SH-SY5Y (cell line): ENCODE measurements around the gene PDE4D.
A peak's percentile ranks its signal among the peaks of the same experiment; 100 is the strongest.

ENCODE experiments used
- GATA2 ChIP-seq: IDR thresholded peaks from 2 replicates; pipeline ENCODE4 v1.6.1; 2011; ENCODE audit warnings: mild to moderate bottlenecking, low read depth, low read length
- GATA3 ChIP-seq: IDR thresholded peaks from 2 replicates; pipeline ENCODE4 v1.6.1; 2011; ENCODE audit warnings: low read depth, mild to moderate bottlenecking, low read length, moderate library complexity

DNA sequence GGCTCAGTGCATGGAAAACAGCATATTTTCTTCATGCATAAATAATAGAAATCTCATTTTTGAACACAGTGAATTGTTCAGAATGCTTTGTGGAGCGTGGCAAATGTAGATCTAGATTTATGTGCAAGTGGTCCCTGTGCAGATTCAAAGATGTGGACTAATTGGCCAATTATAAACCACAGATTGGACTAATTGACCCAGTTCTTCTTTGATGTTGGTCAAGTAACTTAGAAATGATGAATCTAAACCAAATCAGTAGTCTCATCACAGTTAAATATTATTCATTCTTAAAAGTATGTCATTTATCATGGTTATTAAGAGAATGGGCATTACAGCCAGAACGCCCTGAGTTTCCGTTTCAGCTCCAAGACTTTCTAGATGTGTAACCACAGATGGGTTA, 11.7 kb upstream of the PDE4D start:
- TF ChIP-seq GATA2 (peak; percentile 52; the same call in 1 of the 2 replicates), GATA3 (peak; percentile 65)
